ENCODE data around the gene PACS2.
"Not testable (repeated sequence)": the region's sequence is repeated elsewhere in the genome, so short reads cannot be mapped to it uniquely, and the experiment has no call there.

Gene PACS2

DNA sequence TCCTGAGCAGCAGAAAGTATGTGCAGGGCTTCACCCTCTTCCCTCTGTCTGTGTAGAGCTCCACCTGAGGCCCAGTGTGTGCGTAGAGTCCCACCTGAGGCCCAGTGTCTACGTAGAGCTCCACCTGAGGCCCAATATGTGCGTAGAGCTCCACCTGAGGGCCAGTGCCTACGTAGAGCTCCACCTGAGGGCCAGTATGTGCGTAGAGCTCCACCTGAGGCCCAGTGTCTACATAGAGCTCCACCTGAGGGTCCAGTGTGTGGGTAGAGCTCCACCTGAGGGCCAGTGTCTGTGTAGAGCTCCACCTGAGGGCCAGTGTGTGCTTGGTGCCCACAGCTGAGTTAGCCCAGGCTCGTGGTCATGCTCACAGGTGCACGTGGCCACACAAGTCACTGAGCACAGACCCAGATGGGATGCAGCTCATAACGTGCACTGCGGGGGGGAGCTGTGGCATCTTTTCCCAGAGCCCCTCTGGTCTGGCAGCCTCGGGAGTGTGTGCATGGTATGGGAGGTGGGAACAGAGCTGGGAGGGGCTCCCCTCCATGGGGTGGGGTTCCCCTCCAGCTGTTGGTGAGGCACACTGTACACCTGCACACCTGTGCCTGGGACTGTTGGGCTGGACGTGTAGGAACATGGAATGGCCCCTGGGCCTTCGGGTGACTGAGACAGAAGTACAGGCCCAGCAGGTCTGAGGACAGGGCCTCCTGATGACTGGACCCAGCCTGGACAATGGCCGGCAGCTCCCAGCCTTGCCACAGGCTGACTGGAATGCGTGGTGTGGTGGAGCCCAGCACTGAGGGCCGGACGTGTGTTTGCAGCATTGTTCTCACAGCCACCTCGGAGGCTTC, 20.1 kb downstream of the PACS2 start:
- DNase-seq, result no peak

DNA sequence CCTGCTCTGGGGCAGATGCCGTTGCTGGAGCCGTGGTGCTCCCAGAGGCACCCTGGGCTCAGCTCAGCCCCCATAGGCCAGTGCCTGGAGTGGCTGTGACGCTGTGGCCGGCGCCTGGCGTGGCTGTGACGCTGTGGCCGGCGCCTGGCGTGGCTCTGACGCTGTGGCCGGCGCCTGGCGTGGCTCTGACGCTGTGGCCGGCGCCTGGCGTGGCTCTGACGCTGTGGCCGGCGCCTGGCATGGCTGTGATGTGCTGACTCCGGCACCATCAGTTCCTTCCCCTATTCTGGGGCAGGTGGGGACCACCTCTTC, 20.6 kb downstream of the PACS2 start:
- not testable (repeated sequence) for DNase-seq

DNA sequence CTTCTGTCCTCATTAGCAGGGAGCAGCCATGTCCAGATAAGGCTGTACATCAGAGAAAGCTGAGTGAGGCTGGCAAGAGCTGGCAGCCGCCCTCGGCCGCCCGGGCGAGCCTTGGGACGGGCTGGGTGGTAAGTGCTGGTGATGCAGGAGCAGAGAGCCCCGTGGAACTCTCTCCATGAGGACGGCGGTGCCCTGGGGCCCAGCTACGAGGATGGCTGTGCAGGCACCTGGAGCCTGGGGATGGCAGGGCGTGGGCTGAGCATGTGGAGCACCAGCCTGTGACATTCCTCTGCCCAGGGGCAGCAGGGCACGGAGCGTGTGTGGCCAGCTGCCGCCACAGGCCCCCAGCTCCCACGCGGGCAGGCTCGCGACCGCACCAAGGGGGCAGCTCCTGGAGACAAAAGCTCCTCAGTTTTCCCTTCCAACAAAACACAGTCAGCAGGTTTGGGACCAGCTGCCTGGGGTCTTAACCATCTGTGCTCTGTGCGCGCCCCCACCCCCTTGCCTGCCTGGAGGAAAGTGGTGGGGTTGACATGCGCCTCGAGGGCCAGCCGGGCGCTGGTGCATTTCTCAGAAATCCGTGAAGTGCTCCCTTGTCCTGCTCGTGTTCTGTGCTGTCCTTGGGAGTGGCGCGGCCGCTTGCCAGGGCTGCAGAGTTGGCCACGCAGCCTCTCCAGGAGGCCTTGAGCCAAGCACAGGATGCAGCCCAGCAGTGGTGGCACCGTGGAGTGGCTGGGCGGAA, 21.4 kb downstream of the PACS2 start:
- no peak for DNase-seq

DNA sequence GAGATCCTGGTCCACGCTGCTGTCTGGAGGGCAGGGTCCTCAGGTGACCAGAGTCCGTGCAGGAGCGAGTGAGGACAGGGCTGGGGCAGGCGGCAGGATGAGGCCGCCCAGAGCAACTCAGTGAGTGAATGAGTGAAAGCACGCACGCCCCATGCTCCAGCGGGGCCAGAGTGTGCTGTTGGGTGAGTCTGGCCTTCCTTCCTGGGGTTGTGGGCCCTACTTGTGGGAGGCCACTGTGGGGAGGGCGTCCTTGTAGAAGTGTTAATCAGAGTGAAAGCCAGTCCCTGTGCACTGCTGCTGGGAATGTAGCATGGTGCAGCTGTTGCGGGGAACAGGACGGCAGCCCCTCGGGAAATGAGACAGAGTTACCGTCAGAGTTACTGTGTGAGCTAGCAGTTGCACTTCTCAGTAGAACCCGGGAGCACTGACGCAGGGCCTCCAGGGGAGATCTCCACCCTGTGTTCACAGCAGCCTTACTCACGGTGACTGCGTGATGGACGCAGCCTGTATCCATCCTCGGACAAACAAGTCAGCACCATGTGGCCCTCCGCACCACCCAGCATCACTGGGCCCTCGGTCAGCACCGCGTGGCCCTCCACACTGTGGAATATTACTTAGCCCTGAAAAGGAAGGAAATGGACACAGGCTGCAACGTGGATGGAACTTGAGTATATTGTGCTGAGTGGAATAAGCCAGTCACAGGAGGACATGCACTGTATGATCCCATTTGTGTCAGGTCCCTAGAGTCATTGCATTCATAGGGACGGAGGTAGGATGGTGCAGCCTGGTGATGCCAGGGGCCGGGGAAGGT, 22.1 kb downstream of the PACS2 start:
- no peak for DNase-seq

DNA sequence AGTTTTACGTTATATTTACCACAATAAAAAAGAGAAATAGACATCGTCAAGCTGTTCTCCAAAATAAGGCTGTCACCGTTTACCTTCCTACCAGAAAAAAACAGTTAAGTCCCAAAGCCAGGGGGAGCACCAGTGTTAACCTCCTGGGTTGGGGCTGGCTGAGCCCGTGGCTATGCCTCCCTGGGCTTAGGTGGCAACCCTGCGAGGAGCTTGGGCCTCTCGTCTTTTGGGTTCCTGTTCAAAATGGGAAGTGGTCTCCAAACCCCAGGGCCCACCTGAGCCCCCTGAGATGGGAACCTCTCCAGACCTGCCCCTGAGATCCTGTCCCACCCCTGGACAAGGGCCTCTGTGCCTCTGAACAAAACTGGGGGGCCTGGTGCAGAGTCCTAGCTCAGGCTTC, 22.9 kb downstream of the PACS2 start:
- no peak for DNase-seq

DNA sequence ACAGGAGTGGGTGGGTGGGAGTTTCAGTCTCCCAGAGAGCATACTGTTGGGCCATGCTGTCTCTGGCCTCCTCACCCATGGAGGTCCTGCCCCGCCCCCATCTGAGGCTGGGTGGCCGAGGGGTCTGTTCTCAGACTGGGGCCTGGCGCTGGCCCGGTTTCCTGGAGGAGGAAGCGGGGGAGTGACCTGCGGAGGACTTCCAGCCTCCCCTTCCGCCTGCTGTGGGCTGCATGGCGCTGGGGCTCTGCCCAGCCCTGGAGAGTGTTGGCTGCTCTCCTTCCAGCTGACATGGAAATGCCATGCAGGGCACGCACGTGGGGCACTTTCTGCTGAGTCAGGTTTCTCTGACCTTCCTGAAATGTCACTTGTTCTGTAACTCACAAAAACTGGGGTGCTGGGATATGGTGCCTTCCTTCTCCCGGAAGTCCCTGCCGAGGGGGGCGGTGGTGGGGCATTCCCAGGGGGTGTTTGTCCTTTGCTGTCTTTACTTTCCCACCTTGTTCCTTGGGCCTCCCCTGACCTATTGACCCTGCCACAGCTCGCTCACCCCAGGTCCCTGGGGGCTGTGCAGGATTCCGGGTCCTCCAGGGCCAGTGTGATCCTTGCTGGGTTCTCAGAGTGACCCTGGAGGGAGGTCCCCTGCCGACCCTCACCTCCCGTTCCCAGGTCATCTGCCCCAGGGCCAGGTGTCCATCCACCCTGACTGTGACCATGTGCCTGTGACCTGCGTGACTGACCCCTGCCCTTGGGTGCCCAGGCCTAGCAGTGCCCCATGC, 23.6 kb downstream of the PACS2 start:
- no peak for DNase-seq

DNA sequence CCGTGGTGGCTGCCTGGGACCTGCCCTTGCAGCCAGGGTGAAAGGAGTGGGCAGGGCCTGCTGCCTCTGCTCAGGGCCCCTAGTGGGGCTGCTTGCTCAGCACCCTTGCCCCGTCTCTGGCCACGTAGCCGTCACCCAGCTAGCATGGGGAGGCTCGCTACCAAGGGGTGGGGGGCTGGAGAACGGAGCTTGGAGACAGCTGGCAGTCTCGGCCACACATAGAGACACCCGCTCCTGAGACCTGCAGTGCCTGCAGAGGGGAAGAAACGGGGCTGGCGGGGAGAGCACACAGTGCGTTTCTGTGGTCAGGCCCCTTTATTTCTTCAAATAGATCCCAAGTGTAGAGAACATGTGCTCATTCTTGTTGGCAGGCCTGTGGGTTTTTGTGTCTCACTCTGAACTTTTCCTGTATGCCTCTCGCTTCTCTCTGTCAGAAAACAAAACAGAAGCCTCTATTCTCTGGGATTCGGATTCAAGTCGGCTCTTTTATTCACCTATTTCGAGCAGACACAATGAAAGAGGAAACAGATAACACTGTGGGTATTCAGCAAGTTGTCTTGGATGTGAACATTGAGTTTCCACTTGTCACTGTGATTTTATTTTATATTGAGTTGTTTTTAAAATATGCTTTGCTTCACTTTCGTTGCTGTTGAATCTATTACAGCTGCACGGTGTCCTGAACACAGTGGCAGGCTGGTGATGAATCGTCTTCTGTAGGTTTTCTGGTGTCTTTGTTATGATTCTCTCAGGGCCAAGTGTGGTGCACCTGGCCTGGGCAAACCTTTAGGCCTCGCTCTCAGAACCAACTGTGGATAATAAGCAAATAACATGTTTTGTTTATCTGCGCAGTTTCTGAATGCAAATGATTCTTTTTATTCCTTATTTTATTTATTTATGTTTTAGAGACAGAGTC, 26.5 kb downstream of the PACS2 start:
- DNase-seq, result no peak

DNA sequence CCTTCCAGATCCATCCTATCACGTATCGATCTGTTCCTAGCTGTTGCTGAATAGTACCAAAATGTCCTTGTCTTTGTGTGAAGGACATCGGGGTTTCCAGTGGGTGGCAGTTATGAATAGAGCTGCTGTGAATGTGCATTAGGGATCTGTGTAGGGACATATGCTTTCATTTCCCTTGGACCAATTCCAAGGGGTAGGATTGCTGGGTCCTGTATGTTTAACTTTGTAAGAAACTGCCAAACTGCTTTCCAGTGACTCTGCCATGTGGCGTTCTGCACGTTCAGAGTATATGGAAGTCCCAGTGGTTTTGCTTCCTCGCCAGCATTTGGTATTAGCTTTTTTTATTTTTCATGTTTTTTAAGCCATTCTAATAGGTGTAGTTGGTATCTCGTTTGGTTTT, 28.6 kb downstream of the PACS2 start:
- DNase-seq, result peak; percentile 4

DNA sequence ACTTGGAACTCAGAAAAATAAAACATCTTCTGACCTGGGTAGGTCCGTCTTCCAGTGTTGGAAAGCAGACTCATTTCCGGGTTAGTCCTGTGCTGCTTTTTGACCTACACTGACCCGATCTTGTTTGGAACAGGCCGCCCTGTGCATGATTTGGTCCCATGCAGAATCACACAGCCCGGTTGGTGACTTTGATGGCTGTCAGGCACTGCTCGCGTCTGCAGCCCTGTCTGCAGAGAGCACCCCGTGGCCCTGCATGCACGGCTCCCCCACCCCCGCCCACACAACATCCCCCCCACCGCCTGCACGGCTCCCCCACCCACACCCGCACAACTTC, 31.6 kb downstream of the PACS2 start:
- DNase-seq, result no peak

DNA sequence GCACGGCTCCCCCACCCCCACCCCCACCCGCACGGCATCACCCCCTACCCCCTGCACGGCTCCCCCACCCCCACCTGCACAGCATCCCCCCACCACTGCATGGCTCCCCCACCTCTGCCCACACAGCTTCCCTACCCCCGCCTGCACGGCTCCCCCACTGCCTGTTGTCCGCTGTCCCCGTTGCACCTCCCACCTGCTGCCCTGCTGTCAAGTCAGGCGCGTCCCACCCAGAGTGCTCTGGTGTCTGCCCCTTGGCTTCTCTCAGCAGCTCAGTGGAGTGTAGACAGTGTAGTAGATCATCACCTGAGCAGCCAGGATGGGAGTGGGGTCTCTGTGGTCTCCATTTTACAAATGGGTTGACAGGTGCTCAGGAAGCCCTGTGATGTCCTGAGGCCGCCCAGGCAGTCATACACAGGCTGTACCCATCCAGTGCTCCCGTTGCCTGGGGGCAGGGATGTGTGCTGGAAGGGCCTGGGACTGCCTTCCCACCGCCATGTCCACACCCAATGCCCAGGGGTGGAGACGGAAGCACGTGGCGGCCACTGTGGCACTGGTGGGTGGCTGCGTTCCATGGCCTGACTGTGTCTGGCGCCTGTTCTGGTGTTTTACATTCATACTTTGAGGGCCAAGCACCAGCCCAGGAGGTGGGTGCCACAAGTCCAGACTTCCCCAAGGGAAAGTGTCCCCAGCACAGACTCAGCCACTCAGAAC, 32.5 kb downstream of the PACS2 start:
- no peak for DNase-seq

DNA sequence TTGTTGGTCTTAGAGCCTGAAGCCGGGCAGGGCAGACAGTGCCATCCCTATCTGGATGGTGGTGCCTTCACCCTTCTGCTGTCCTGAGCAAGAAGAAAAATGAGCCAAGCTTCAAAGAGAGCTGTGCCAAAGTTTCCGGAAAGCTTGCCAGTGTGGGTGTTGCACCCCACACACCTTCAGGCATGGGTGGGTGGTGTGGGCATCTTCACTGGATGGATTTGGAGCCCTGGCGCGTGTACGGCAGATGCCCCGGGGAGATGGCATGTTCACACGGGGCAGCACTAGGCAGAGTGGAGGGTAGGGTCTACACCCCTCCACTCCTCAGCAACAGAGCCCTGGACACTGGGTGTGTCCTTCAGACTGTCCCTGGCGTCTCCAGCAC, 33.0 kb downstream of the PACS2 start:
- DNase-seq, result no peak

DNA sequence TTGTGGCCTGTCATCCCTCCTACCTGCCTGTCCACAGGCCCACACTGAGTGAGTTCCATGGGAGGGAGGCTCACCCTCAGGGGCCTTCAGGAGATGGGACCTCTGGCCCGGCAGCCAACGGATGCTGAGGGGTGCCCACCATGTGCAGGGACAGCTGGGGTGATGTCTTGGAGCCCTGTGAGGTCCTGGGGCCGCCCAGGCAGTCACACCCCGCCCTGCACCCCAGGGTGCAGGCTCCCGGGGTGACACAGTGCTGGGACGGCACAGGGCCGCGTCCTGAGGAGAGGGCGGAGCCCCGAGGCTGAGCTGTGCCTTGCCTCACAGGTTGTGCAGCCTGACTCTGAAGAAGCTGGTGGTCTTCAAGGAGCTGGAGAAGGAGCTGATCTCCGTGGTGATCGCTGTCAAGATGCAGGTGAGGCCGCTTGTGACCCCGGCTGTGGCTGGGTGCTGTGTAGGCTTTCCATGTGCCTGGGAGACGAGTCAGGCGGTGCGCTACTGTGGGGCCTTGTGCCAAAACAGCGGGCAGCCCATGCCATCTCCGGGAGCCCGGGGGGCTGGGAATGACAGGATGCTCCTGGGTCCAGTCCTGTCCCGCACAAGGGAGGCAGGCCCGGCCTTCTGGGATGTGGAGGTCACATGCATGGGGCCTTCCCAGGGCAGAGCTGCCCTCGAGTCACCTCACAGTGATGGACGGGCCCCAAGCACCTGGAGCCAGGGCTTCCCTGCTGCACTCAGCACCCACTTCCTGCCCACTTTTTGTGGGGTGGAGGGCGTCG, 33.8 kb downstream of the PACS2 start:
- DNase-seq, result no peak

DNA sequence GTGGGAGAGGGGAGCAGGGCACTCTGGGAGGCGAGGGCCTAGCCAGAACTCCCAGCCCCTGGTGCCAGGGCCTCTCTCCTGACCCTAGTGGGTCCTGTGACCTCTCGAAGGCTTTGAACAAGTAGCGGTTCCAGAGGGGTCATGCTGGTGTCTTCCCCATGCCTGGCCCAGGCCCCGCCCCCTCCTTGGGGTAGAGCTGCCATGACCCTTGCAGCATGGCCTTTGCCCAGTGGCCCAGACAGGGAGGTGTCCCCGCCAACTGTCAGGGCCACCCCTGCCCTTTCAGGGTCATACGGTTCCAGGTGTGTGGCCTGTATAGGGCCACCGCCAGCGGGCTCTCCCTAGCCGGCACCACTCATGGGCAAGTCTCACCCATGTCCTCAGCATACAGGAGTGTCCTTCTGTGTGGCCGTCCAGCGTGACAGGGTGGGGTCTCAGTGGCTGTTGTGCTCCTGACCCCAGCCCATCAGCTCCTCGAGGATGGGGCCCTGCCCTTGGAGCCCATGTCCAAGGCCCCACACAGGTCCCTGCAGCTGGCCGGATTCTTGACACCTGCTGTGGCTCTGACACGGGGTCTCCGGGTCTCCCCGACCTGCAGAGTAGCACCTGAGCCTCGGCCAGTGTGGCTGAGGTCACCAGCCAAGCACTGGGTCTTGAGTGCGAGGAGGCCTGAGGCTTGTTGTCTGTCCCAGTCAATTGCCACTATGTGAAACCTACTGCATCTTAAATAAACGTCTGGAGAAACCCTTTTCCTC, 34.6 kb downstream of the PACS2 start:
- no peak for DNase-seq

DNA sequence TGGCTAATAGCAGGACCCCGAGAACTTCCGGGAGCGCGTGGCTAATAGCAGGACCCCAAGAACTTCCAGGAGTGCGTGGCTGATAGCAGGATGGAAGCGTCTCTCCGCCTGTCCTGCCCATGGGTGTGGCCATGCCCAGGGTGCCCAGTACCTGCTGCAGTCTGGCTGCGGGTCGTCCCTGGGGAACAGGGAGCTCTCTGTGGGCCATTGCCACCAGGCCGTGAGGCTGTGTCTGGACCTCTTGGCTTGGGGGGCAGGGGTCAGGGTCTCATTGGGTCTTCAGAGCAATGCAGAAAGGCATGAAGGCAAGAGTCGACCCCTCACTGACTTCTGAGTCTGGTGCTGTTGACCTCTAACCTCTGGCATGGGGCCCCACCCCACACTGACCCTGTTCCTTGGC, 35.4 kb downstream of the PACS2 start:
- DNase-seq, result no peak

DNA sequence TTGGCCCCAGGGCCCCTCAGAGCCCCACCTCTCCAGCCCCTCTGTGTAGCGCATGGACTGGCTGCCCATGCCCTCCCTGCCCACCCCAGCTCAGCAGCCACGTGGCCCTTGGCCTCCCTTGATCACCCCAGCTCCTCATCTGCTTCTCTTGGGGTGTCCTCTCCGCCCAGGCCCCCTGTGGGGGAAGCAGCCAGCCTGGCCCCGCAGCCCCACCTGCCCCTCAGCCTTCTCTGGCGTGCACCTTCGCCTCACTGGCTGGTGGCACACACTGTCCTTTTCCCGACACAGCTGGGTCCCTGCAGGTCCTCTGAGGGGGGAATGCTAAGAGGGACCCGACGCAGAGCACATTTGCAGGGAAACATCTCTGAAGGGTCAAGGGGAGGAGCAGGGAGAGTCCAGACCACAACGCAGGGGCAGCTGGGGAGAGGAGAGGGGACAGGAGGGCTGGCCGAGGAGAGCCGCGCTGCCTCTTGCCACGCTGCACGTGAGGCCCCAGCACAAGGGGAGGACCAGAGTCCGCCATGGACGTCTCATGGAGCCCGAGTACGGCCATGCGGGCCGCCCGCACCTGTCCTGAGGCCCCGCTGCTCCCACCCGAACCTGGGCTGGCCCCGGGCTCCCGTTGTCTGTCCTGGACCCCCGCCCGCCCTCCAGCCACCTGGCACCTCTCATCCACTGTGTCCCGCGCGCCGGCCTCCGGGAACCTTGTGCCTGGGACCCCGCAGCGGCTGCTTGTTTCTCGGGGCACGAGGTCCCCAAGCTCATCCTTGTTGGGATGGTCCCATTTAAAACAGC, 36.1 kb downstream of the PACS2 start:
- DNase-seq, result no peak

DNA sequence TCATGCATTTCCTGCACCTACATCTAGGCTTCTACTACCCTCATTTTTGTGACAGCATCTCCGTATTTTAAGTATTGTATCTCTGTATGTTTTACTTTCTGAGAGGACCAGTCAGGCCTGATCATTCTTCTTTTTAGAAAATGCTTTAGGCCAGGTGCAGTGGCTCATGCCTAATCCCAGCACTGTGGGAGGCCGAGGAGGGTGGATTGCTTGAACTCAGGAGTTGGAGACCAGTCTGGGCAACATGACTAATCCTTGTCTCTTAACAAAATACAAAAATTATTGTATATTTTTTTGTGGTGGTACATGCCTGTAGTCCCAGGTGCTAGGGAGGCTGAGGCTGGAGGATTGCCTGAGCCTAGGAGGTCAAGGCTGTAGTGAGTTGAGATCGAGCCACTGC, 36.9 kb downstream of the PACS2 start:
- no peak for DNase-seq

DNA sequence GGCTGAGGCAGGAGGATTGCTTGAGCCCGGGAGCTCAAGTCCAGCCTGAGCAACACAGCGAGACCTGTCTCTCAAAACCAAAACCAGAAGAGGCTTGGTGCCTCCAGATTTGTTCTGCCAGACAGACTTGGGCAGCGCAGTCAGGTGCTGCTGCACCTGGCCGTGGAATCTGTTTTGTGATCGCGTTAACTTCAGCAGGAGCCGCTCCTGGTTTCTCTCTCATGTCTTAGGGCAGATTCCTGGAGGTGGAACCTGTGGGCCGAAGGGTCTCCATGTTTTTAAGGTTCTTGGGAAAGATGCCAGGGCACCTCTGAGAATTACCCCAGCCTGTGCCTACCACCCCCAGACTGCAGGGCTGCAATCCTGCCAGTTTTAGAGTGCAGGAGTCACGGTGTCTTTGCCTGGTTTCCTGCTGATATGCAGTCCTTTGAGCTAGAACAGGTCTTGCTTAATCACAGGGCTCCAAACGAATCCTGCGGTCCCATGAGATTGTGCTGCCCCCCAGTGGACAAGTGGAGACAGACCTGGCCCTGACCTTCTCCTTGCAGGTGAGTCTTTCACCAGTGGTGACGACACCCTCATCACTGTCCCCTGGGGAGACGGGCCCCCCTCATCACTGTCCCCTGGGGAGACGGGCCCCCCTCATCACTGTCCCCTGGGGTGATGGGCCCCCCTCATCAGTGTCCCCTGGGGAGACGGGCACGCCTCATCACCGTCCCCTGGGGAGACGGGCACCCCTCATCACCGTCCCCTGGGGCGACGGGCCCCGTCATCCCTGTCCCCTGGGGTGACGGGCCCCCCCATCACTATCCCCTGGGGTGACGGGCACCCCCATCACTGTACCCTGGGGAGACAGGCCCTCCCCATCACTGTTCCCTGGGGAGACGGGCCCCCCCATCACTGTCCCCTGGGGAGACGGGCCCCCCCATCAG, 37.6 kb downstream of the PACS2 start:
- DNase-seq, result peak; percentile 41

DNA sequence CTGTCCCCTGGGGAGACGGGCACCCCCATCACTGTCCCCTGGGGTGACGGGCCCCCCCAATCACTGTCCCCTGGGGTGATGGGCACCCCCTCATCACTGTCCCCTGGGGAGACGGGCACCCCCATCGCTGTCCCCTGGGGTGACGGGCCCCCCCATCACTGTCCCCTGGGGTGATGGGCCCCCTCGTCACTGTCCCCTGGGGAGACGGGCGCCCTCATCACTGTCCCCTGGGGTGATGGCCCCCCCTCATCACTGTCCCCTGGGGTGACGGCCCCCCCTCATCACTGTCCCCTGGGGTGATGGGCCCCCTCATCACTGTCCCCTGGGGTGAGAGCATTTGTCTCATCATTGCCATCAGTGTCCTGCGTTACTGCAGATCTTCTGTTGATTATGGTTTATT, 38.6 kb downstream of the PACS2 start:
- no peak for DNase-seq

Data from NCI-H2081 treated with DMSO at 0.1 percent for 48 hours (cell line).